ENCODE results near the gene COTL1.

DNA sequence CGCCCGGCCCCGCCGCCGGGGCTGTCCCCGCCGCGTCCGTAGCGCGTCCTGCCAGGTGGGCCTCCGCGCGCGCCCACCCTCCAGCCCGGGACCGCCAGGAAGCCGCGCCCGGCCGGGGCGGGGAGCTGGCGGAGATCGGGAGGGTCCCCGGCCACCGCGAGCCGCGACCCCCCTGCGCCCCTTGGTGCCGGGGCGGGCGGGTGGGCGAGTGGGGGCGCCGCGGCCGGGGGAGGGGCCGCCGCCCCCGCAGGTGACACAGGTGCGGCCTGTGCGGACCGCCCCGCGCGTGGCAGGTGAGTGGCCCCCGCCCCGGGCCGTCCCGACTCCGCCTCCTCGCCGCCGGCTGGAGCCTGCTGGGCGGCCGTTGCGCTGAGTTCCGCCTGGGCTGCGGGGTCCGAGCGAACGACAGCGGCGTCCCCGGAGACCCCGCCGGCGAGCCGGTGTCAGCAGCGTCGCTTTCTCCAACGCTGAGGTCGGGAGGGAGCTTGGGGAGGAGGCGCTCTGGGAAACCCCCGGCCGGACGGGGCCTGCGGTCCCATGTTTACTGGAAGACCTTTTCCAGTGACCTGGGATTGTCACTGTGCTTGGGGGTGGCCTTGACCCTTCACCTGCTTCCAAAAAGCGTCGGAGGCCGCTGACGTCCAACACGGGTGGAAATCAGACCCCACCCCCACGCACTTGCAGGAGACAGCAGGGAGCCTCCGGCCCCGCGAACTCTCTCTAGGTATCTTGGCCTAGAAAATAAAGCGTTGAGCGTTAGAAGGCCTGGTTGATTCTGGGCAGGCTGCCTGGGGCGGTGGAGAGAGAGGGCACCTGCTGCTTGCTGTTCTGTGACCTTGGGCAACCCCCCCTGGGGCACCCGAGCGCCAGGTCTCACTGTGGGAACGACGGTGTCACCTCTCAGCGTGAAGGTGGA is 31.0 kb upstream of the COTL1 start:
- no peak for TF ChIP-seq POLR2A (IDR thresholded peaks at IDR 0.05)
- TF ChIP-seq, protein P1, sequence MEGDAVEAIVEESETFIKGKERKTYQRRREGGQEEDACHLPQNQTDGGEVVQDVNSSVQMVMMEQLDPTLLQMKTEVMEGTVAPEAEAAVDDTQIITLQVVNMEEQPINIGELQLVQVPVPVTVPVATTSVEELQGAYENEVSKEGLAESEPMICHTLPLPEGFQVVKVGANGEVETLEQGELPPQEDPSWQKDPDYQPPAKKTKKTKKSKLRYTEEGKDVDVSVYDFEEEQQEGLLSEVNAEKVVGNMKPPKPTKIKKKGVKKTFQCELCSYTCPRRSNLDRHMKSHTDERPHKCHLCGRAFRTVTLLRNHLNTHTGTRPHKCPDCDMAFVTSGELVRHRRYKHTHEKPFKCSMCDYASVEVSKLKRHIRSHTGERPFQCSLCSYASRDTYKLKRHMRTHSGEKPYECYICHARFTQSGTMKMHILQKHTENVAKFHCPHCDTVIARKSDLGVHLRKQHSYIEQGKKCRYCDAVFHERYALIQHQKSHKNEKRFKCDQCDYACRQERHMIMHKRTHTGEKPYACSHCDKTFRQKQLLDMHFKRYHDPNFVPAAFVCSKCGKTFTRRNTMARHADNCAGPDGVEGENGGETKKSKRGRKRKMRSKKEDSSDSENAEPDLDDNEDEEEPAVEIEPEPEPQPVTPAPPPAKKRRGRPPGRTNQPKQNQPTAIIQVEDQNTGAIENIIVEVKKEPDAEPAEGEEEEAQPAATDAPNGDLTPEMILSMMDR (IDR thresholded peaks at IDR 0.05): no peak

All from adrenal gland (tissue), 5 donors.